SK-N-SH (cell line): Measurements from ENCODE around the gene POU5F2.

Experiments
- EP300 ChIP-seq, 2 experiments: IDR thresholded peaks; 2 replicates each; pipeline versions ENCODE4 v1.4.0 to v1.6.1; 2012; ENCODE audit warnings: borderline replicate concordance in 1 of 2, low read depth in 1 of 2, low read length in 1 of 2
- EZH2phosphoT487 ChIP-seq: fragments of 200-600 bp; sonication (generic); IDR thresholded peaks from 2 replicates; pipeline ENCODE4 v1.6.1; 2017; ENCODE audit warnings: low read depth, mixed run types, mild to moderate bottlenecking, antibody characterized with exemption, moderate library complexity, borderline replicate concordance
- GATA2 ChIP-seq: sonication (generic); formaldehyde crosslinking; IDR thresholded peaks from 2 replicates; pipeline ENCODE4 v1.5.0; 2020; ENCODE audit warnings: mild to moderate bottlenecking, missing genetic modification reagents
- IRF3 ChIP-seq: fragments of 150-350 bp; IDR thresholded peaks from 2 replicates; pipeline ENCODE4 v1.6.1; 2016; ENCODE audit warnings: mild to moderate bottlenecking, low read depth, low read length
- MXI1 ChIP-seq: IDR thresholded peaks from 2 replicates; pipeline ENCODE4 v1.6.1; 2012; ENCODE audit warnings: mild to moderate bottlenecking, low read depth, low read length, improper control_type of control experiment
- POLR2AphosphoS5 ChIP-seq: IDR thresholded peaks from 2 replicates; pipeline ENCODE4 v1.6.1; 2012; ENCODE audit warnings: low read depth, low read length
- TCF12 ChIP-seq: IDR thresholded peaks from 2 replicates; pipeline ENCODE4 v1.4.0; 2012
- YY1 ChIP-seq: IDR thresholded peaks from 2 replicates; pipeline ENCODE4 v1.4.0; 2012; ENCODE audit warnings: low read depth, mild to moderate bottlenecking
- TF ChIP-seq, protein P1 (sequence below): fragments of 200-600 bp; sonication (generic); IDR thresholded peaks from 2 replicates; pipeline ENCODE4 v1.6.1; 2017; ENCODE audit warnings: antibody characterized with exemption, mild to moderate bottlenecking, moderate library complexity
- TF ChIP-seq, protein P2 (sequence below): IDR thresholded peaks from 2 replicates; pipeline ENCODE4 v1.4.0; 2012; ENCODE audit warnings: low read depth
- TF ChIP-seq, protein P3 (sequence below): IDR thresholded peaks from 2 replicates; pipeline ENCODE4 v1.4.0; 2012; ENCODE audit warnings: low read depth, borderline replicate concordance

GRCh38 chr5:93777620-93778019 lies 36.2 kb upstream of the POU5F2 start:
- TF ChIP-seq EP300 (IDR thresholded peaks at IDR 0.05; ENCODE audit: borderline replicate concordance in 1 of 2, low read depth in 1 of 2, low read length in 1 of 2): no peak
- TF ChIP-seq, protein P1, sequence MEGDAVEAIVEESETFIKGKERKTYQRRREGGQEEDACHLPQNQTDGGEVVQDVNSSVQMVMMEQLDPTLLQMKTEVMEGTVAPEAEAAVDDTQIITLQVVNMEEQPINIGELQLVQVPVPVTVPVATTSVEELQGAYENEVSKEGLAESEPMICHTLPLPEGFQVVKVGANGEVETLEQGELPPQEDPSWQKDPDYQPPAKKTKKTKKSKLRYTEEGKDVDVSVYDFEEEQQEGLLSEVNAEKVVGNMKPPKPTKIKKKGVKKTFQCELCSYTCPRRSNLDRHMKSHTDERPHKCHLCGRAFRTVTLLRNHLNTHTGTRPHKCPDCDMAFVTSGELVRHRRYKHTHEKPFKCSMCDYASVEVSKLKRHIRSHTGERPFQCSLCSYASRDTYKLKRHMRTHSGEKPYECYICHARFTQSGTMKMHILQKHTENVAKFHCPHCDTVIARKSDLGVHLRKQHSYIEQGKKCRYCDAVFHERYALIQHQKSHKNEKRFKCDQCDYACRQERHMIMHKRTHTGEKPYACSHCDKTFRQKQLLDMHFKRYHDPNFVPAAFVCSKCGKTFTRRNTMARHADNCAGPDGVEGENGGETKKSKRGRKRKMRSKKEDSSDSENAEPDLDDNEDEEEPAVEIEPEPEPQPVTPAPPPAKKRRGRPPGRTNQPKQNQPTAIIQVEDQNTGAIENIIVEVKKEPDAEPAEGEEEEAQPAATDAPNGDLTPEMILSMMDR: no peak
- TF ChIP-seq EZH2phosphoT487: no peak
- TF ChIP-seq, protein P2, sequence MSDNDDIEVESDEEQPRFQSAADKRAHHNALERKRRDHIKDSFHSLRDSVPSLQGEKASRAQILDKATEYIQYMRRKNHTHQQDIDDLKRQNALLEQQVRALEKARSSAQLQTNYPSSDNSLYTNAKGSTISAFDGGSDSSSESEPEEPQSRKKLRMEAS: no peak
- no peak for TF ChIP-seq POLR2AphosphoS5
- no peak for TF ChIP-seq IRF3
- TF ChIP-seq GATA2 (CRISPR knock-in tag): no peak
- TF ChIP-seq MXI1: no peak
- no peak for TF ChIP-seq YY1
- no peak for TF ChIP-seq TCF12
- TF ChIP-seq, protein P3, sequence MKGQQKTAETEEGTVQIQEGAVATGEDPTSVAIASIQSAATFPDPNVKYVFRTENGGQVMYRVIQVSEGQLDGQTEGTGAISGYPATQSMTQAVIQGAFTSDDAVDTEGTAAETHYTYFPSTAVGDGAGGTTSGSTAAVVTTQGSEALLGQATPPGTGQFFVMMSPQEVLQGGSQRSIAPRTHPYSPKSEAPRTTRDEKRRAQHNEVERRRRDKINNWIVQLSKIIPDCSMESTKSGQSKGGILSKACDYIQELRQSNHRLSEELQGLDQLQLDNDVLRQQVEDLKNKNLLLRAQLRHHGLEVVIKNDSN: no peak
